ENCODE measurements around the gene NANOS3.
A peak's percentile ranks its signal among the peaks of the same experiment; 100 is the strongest.

The NANOS3 gene

DNA sequence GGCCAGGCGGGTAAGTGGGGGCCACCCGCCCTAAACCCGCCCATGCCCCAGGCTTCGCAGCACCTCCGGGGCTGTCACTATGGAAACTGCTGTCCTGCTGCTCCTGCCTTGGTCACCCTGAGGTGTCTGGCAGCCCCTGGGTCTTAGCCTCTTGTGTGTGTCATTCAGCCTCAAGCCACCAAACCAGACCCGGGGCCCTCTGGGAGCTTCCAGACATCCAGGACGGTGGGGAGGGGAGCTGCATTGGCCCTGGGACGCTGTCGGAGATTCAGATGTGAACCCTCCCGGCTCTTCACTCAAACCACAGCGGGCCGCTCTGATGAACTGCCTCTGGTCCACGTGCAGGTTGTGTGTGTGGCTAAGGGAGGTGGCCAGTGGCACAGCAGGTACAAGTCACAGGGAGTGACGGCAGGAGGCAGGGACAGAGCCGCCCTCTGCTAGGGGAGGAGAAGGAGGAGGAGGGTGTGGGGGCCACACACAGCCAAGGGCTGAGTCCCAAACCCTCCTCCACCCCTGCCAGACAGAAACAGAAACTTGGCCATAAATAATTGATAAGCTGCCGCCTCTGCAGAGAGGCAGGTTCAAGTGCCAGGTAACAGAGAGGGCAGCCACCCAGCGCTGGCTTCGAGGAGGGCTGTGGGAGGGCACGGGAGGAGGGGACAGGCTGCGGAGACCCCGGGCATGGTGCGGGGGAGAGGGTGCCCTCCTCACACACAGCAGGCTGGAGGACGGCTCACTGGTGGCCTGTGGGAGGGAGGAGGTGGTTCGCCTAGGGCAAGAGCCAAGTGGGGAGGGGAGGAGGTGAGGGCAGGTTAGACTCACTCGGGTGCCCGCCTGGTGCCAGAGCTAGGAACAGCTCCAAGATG lies 8.0 kb downstream of the NANOS3 start:
- Mint-ChIP-seq H3K36me3 (ENCODE audit: low read depth) (no peaks in the 10 kb centered on the region), H3K27ac (no peak overlapping the region), H3K4me3 (no peak overlapping the region), H3K9me3 (no peaks in the 10 kb centered on the region), H3K4me1 (ENCODE audit: low read depth) (peaks cover 43% of the 10 kb centered on the region), H3K27me3 (no peaks in the 10 kb centered on the region)
- no peak for DNase-seq

GRCh38 chr19:13885826-13886365 lies 9.0 kb downstream of the NANOS3 start:
- no peak overlapping the region for H3K27ac Mint-ChIP-seq
- DNase-seq: no peak
- H3K27me3 Mint-ChIP-seq: no peaks in the 10 kb centered on the region
- no peaks in the 10 kb centered on the region for H3K9me3 Mint-ChIP-seq
- H3K36me3 Mint-ChIP-seq (ENCODE audit: low read depth): no peaks in the 10 kb centered on the region
- H3K4me3 Mint-ChIP-seq: no peak overlapping the region
- H3K4me1 Mint-ChIP-seq (ENCODE audit: low read depth): peaks cover 35% of the 10 kb centered on the region

- Mint-ChIP-seq H3K4me1 (ENCODE audit: low read depth) (peaks cover 24% of the 10 kb centered on the region), H3K9me3 (no peaks in the 10 kb centered on the region), H3K27ac (no peak overlapping the region), H3K27me3 (no peaks in the 10 kb centered on the region), H3K4me3 (no peak overlapping the region), H3K36me3 (ENCODE audit: low read depth) (no peaks in the 10 kb centered on the region)
- no peak for DNase-seq
These were observed 10.1 kb downstream of the NANOS3 start for GRCh38 chr19:13887018-13887436.

DNA sequence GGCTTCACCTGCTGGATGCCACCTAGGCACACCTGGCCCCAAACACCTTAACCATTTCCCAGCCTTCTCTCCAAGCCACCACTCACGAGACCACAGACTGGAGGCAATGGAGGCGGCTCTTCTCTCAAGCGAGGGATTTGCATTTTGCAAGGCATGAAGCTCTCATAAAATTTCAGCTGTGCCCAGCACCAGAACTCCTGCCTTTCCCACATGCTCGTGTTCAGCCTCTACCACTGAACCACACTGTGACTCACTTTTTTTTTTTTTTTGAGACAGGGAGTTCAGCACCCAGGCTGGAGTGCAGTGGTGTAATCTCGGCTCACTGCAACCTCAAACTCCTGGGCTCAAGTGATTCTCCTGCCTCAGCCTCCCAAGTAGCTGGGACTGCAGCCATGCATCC lies 10.6 kb downstream of the NANOS3 start:
- Mint-ChIP-seq H3K36me3 (ENCODE audit: low read depth) (no peaks in the 10 kb centered on the region), H3K9me3 (no peaks in the 10 kb centered on the region), H3K27me3 (no peaks in the 10 kb centered on the region), H3K4me1 (ENCODE audit: low read depth) (peaks cover 19% of the 10 kb centered on the region), H3K4me3 (no peak overlapping the region), H3K27ac (no peak overlapping the region)
- no peak for DNase-seq

GRCh38 chr19:13888281-13888680 lies 11.3 kb downstream of the NANOS3 start:
- DNase-seq: no peak
- no peaks in the 10 kb centered on the region for H3K27me3 Mint-ChIP-seq
- peaks cover 15% of the 10 kb centered on the region for H3K4me1 Mint-ChIP-seq (ENCODE audit: low read depth)
- no peaks in the 10 kb centered on the region for H3K36me3 Mint-ChIP-seq (ENCODE audit: low read depth)
- H3K4me3 Mint-ChIP-seq: no peak overlapping the region
- no peaks in the 10 kb centered on the region for H3K9me3 Mint-ChIP-seq
- H3K27ac Mint-ChIP-seq: no peak overlapping the region

- no peak for DNase-seq
- H3K27me3 Mint-ChIP-seq: no peaks in the 10 kb centered on the region
- H3K4me1 Mint-ChIP-seq (ENCODE audit: low read depth): peaks cover 10% of the 10 kb centered on the region
- no peaks in the 10 kb centered on the region for H3K9me3 Mint-ChIP-seq
- no peak overlapping the region for H3K27ac Mint-ChIP-seq
- H3K36me3 Mint-ChIP-seq (ENCODE audit: low read depth): no peaks in the 10 kb centered on the region
- H3K4me3 Mint-ChIP-seq: no peak overlapping the region
These were observed 13.2 kb downstream of the NANOS3 start for GRCh38 chr19:13890136-13890535.

- Mint-ChIP-seq H3K4me3 (no peak overlapping the region), H3K36me3 (ENCODE audit: low read depth) (no peaks in the 10 kb centered on the region), H3K27me3 (no peaks in the 10 kb centered on the region), H3K4me1 (ENCODE audit: low read depth) (no peaks in the 10 kb centered on the region), H3K27ac (no peak overlapping the region), H3K9me3 (no peaks in the 10 kb centered on the region)
- DNase-seq: no peak
These were observed 15.9 kb downstream of the NANOS3 start for GRCh38 chr19:13892870-13893269.

- H3K9me3 Mint-ChIP-seq: no peaks in the 10 kb centered on the region
- H3K36me3 Mint-ChIP-seq (ENCODE audit: low read depth): no peaks in the 10 kb centered on the region
- DNase-seq: no peak
- no peak overlapping the region for H3K4me3 Mint-ChIP-seq
- H3K27me3 Mint-ChIP-seq: no peaks in the 10 kb centered on the region
- no peaks in the 10 kb centered on the region for H3K4me1 Mint-ChIP-seq (ENCODE audit: low read depth)
- no peak overlapping the region for H3K27ac Mint-ChIP-seq
These were observed 17.6 kb downstream of the NANOS3 start for GRCh38 chr19:13894552-13894951.

DNA sequence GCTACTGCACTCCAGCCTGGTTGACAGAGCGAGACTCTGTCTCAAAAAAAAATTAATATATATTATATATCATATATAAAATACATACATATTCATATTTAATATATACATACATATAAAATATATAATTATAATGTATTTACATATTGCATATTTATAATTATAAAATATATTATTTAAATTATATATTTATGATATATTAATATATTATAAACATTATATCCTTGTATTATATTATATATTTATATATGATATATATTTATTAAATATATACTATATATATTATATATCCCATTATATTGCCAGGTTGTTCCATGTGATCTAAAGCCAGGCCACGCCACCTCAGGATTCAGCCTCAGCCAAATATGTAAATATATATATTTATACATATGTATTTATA lies 19.3 kb downstream of the NANOS3 start:
- H3K4me1 Mint-ChIP-seq (ENCODE audit: low read depth): no peaks in the 10 kb centered on the region
- no peak for DNase-seq
- H3K4me3 Mint-ChIP-seq: no peak overlapping the region
- no peak overlapping the region for H3K27ac Mint-ChIP-seq
- H3K27me3 Mint-ChIP-seq: no peaks in the 10 kb centered on the region
- no peaks in the 10 kb centered on the region for H3K9me3 Mint-ChIP-seq
- no peaks in the 10 kb centered on the region for H3K36me3 Mint-ChIP-seq (ENCODE audit: low read depth)

GRCh38 chr19:13899393-13899792 lies 22.5 kb downstream of the NANOS3 start:
- Mint-ChIP-seq H3K27me3 (no peaks in the 10 kb centered on the region), H3K9me3 (no peaks in the 10 kb centered on the region), H3K4me1 (ENCODE audit: low read depth) (peaks cover 4% of the 10 kb centered on the region), H3K27ac (no peak overlapping the region), H3K36me3 (ENCODE audit: low read depth) (no peaks in the 10 kb centered on the region), H3K4me3 (no peak overlapping the region)
- DNase-seq: no peak

GRCh38 chr19:13899912-13900584 lies 23.1 kb downstream of the NANOS3 start:
- Mint-ChIP-seq H3K4me3 (no peak overlapping the region), H3K27ac (no peak overlapping the region), H3K27me3 (no peaks in the 10 kb centered on the region), H3K36me3 (ENCODE audit: low read depth) (no peaks in the 10 kb centered on the region), H3K9me3 (no peaks in the 10 kb centered on the region), H3K4me1 (ENCODE audit: low read depth) (peaks cover 9% of the 10 kb centered on the region)
- no peak for DNase-seq

- Mint-ChIP-seq H3K4me3 (no peak overlapping the region), H3K27me3 (no peaks in the 10 kb centered on the region), H3K27ac (peak overlapping the region; percentile 22), H3K4me1 (ENCODE audit: low read depth) (peaks cover 23% of the 10 kb centered on the region), H3K9me3 (peaks cover 3% of the 10 kb centered on the region), H3K36me3 (ENCODE audit: low read depth) (peaks cover 3% of the 10 kb centered on the region)
- DNase-seq: peak; percentile 49
These were observed 26.1 kb downstream of the NANOS3 start for GRCh38 chr19:13902993-13903555.

DNA sequence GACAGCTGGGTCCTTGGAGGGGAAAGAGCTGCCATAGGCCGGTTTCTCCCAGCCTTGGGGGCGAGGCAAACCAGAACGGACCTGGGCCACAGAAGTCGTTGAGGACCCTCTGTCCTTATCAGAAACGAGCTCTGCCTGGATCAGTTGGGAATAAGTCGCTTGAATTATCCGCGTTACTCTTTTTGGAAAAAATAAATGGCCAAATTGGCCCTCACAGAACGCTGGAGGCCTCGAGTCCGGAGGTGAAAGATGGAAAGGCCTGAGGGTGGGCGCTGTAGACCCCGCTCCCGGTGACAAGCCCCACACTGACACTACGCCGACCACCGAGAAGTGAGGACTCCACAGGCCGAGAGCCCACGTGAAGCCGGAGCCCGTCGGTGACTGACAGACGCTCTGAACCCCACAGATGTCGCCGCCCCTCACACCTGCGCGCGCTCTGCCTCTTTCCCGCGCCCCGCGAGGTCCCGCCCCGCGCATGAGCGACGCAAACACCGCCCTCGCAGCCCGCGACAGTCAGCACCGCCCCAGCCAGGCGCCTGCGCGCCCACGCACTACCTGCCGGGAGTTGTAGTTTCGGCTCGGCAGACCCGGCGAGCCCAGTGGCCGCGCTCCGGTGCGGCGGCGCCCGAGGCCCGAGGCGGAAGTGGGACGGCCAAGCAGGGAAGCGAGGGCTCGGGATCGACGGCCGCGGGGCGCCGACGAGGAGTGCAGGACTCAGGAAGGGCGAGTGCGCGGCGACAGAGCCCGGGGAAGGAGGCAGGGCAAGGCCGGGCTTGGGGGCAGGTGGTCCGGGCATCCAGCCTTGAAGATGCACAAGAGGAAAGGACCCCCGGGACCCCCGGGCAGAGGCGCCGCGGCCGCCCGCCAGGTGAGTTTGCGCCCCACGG lies 28.9 kb downstream of the NANOS3 start, which contains the start of the genes BRME1 and CC2D1A:
TSS of gene BRME1 (minus strand) at position 484 of the 887 bp plus-strand sequence. CDS start 1,225 bp downstream, outside the sequence.
TSS of gene CC2D1A (plus strand) at position 568 of the 887 bp plus-strand sequence. CDS start at position 809, 241 bp downstream.
- DNase-seq: peak; percentile 97

DNA sequence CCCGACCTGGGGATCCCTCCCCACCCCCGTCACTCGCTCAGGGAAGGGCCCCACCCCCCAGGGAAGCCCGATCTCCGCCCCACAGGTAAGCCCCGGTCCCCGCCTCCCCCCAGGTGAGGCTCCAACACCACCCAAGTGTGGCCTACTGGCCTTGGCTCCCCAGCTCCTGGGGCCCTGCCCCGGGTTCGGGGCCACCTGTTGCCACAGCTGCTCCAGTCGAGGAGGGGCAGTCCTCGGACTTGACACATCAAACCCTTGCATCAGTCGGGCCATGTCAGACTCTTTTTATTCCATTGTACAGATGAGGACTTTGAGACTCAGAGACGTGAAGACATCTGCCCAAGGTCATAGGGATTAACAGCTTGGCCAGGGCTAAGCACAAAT lies 29.6 kb downstream of the NANOS3 start:
- Mint-ChIP-seq H3K4me3 (peak overlapping the region; percentile 84), H3K27ac (peak overlapping the region; percentile 76), H3K36me3 (ENCODE audit: low read depth) (peaks cover 20% of the 10 kb centered on the region), H3K4me1 (ENCODE audit: low read depth) (peaks cover 23% of the 10 kb centered on the region), H3K9me3 (peaks cover 3% of the 10 kb centered on the region), H3K27me3 (no peaks in the 10 kb centered on the region)
- DNase-seq: no peak

More for the DNA sequence above, 28.9 kb downstream of the NANOS3 start, which contains the start of the genes BRME1 and CC2D1A:
- Mint-ChIP-seq H3K27ac (peak within 1 kb of the TSS; percentile 91), H3K9me3 (peaks cover 3% of the 10 kb centered on the region), H3K4me3 (peak within 1 kb of the TSS; percentile 84), H3K4me1 (ENCODE audit: low read depth) (peaks cover 23% of the 10 kb centered on the region), H3K36me3 (ENCODE audit: low read depth) (peaks cover 14% of the 10 kb centered on the region), H3K27me3 (no peaks in the 10 kb centered on the region)
